Right renal pelvis (tissue), 4 donors: ENCODE data around the gene CKM. TPM values are rescaled to one million over a fixed set of nuclear protein-coding genes. Genes with fewer than 3 reads are reported as not detected.
"Not testable (repeated sequence)": the region's sequence is repeated elsewhere in the genome, so short reads cannot be mapped to it uniquely, and the experiment has no call there.

Source experiments
- DNase-seq, 4 donors: peaks; one replicate each; pipeline ENCODE4 v3.0.0-alpha.2; 2013; ENCODE audit warnings: low read depth in 4 of 4, low spot score in 3 of 4, missing footprints in 1 of 4
- polyA plus RNA-seq, 4 donors: library from polyadenylated mRNA; unstranded; fragments of 120-200 nt; gene quantifications; one replicate each; pipeline ENCODE4 v1.2.1, GENCODE V29; 2013; ENCODE audit not compliant: insufficient read length in 4 of 4

The CKM gene
- polyA plus RNA-seq, 4 donors = 0.33 to 0.84 (median 0.56) TPM

GRCh38 chr19:45322311-45322710 lies 364 bp downstream of the CKM start:
- DNase-seq = no peak

DNA sequence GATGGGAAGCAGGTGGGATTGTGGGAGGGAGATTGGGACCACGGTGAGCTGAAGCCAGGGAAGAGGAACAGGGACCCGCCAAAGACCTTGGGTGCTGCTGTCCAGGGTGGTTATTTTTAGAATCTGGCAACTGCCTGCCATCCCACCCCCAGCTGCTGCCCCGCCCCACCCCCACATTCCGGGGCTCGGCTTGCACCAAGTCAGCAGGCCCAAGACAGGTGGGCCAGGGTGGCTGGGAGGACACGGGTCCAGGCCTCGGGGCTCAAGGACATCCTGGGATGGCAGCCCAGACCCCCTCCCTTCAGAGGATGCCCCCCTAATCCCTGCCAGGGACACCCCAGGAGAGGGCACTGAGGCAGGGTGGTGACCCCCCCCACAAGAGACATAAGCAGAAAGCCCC lies 827 bp downstream of the CKM start:
- no peak for DNase-seq

DNA sequence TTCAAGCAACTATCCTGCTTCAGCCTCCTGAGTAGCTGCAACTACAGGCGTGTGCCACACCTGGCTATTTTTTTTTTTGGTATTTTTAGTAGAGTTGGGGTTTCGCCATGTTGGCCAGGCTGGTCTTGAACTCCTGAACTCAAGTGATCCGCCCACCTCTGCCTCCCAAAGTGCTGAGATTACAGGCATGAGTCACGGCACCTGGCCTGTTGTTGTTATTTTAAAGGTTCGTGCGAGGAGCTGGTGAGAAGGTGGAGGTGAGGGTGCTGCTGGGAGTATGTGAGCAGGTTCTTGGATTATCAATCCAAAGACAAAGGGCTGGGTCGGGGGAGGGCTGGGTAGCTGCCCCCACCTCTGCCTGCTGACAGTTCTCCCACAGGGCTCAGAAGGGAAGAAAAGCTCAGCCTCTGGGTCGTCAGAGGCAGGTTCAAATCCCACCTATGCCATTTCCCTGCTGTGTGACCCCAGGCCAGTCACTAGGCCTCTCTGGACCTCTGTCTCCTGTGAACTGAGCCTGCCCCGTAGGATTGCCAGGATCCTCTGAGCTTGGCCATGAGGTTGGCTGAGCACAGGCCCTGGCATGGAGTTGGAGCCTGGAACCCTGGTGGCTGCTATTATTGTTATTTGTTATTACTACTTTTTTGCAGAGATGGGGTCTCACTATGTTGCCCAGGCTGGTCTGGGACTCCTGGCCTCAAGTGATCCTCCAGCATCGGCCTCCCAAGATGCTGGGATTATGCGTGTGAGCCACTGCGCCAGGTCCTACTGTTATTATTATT lies 1.5 kb downstream of the CKM start:
- DNase-seq = no peak

DNA sequence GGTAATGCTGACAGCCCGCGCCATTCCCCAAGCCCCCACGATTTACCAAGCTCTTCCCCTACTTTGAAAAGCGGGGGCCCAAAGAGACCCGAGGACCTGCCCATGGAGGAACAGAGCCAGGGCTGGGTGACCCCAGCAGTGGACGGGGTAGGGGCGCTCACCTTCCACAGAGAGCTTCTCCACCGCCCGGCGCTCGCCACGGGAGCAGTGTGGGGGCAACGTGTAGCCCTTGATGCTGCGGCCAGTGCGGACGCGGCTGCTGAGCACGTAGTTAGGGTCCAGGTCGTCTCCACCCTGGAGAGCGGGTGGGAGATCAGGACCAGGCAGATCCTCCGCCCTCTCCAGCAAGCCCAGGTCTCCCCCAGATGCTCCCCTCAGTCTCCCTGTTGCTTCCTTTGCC lies 7.4 kb downstream of the CKM start:
- DNase-seq = no peak

GRCh38 chr19:45314708-45315245 lies 7.9 kb downstream of the CKM start:
- DNase-seq = no peak

DNA sequence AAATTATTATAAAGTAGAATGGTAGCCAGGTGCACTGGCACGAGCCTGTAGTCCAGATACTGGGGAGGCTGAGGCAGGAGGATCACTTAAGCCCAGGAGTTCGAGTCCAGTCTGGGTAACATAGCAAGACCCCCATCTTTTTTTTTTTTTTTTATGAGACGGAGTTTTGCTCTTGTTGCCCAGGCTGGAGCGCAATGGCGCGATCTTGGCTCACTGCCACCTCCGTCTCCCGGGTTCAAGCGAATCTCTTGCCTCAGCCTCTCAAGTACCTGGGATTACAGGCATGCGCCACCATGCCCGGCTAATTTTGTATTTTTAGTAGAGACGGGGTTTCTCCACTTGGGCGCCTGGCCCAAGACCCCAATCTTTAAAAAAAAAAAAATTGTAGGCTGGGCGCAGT lies 10.4 kb downstream of the CKM start:
- not testable (repeated sequence) for DNase-seq

DNA sequence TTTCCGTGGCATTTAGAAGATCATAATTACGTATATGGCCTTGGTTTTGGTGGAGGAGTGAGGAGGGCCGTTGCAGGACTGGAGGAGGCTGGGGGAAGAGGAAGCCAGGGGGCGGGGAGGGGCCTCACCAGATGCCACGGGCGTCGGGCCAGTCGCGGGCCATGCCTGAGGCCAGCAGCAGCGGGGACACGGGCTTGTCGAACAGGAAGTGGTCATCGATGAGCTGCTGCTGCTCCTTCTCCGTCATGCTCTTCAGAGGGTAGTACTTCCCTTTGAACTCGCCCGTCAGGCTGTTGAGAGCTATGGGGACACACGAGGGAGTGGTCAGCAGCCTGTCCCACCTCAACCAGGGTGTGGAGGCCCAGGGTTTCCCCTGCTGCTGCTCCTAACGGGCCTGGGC lies 11.1 kb downstream of the CKM start:
- DNase-seq = no peak

DNA sequence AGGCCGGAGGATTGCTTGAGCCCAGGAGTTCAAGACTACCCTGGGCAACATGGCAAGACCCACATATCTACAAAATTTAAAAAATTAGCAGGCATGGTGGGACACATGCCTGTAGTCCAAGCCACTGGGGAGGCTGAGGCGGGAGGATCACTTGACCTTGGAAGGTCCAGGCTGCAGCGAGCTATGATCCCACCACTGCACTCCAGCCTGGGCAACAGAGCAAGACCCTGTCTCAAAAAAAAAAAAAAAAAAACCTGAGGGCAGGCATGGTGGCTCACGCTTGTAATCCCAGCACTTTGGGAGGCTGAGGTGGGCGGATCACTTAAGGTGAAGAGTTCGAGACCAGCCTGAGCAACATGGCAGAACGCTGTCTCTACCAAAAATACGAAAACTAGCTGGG lies 13.4 kb downstream of the CKM start:
- not testable (repeated sequence) for DNase-seq

DNA sequence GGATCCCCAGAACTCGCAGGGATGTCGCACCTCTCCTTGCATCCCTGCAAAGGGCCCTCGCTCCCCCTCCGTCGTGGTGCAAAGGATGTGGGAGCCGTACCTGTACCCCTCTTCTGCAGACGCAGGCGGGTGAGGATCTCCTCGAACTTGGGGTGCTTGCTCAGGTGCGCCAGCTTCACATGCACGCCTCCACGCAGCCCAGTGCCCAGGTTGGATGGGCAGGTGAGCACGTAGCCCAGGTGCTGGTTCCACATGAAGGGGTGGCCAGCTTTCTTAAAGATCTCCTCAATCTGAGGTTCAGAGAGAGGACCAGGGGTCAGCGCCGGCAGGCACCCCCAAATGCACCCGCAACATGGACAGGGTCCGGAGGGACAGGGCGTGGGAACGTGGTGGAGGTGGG lies 15.3 kb downstream of the CKM start:
- DNase-seq = no peak

- DNase-seq = no peak
Observed at GRCh38 chr19:45306518-45307027, 16.1 kb downstream of the CKM start.

DNA sequence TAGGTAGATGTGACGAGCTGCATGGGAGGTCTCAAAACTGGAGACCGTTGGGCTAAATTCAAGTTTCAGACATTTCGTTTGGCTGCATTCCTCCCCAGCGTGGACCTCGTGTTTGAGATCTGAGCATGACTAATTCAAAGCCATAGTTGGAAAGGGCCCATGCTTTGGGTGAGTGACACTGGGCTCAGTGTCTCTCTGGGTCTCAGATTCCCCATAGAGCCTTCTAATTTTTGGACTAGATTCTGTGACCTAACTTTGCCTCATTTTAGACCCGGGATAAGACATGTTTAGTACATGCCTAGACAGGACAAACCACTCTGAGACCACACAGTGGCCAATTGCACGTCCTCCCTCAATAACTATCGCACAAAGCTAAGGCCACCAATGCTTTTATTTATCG lies 16.6 kb downstream of the CKM start:
- DNase-seq = no peak

DNA sequence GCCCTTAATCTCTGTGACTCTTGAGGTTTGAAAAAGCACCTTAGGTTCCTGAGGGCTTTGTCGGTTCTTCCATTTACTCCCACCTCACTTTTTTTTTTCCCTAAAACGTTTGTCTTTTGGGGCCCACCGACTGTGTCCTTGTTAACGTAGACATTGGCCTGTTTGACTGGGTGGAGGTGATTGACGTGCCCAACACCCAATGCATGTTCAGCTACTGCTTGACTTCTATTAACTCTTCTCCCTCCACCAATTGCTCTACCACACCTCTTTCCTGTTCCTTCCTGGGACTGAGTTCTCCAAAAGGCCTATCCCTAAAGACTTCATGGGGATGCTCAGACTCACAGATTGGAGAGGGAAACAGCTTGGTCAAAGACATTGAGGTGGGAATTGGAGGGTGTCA lies 17.3 kb downstream of the CKM start:
- DNase-seq = no peak

- no peak for DNase-seq
Observed at GRCh38 chr19:45305007-45305406, 17.7 kb downstream of the CKM start.

DNA sequence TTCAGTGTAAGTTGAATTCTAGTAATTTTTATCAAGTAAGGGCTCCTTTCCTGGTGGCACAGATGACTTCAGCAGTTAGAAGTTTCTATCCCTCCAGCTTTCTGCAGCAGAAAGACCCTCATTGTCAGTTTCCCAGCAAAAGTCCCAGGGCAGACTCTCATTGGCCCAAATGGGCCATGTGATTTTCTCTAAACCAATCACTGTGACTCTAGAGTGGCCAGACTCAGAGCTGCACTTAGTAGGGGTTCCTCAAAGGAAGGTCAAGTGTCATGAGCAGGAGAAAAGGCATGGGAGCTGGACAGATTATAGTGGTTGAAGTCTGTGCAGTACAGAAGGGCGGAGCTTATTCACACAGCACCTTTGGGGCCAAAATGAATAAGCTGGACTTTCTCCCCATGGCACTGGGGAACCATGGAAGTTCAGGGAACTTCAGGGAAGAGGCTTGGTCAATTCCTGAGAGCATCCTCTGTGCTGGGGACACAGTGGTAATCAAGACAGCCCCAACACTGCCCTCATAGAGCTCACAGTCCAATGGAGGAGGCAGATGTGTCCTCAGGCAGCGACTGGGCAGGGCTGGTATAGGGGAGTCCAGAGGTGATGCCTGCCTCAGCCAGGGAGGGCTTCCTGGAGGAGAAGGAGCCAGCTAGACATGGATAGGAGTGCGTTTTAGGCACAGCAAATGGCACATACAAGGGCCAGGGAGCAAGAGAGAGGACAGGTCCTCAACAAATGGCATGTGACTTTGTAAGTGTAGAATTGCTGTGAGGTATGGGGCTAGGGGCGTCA lies 18.3 kb downstream of the CKM start:
- DNase-seq = no peak

- DNase-seq = no peak
Observed at GRCh38 chr19:45303269-45304060, 19.2 kb downstream of the CKM start.

- no peak for DNase-seq
Observed at GRCh38 chr19:45302416-45302815, 20.3 kb downstream of the CKM start.

DNA sequence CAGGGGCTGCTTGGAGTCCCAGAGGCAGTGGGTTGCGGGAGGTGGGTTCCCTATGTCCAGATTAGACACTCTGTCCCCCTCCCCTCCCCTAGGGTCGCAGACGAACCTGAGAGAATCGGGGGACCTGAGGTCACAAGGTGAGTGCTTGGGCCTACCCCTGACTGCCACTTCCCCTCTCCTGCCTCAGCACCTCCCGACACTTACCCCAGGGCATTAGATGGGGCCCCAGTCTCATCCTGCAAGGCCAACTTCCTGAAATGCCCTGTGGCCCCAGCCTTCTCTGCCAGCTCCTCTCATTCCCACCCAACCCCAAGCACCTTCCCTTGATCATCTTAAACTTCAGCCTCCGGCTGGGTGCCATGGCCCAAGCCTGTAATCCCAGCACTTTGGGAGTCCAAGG lies 23.0 kb downstream of the CKM start:
- DNase-seq = no peak

GRCh38 chr19:45298264-45298663 lies 24.4 kb downstream of the CKM start:
- no peak for DNase-seq

GRCh38 chr19:45297674-45298073 lies 25.0 kb downstream of the CKM start:
- no peak for DNase-seq

- no peak for DNase-seq
Observed at GRCh38 chr19:45296355-45296754, 26.3 kb downstream of the CKM start.

DNA sequence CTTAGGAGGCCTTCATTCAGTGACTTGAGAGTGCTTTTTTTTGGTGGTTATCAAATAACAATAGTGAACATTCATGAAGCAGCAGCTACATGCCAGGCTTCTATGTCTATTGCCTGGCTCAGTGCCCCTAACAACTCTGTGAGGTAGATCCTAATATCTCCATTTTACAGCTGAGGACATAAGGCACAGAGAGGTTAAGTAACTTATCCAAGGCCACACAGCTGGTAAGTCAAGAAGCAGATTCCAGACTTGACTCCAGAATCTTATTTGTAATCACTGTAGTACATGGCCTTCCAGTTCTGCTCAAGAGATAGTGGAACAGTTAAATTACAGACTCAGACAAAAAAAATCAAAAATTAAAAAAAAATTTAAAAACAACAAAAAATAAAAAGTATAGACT lies 26.8 kb downstream of the CKM start:
- DNase-seq = no peak
